Activated naive CD4-positive, alpha-beta T cell treated with anti-CD3 and anti-CD28 coated beads, Interleukin-2, amount 10 ng/mL, durations not matched to agents 7 days and 5 days (primary cell): ENCODE data around the gene TGDS.

Experiments
- CTCF ChIA-PET: fragments of 350-600 bp; sonication (Branson Sonifier 250); formaldehyde crosslinking; loops from one replicate; lab custom pipeline; 2021; ENCODE audit warnings: antibody characterized with exemption; lab: Charles Lee
- DNase-seq: peaks from one replicate; pipeline ENCODE4 v3.0.0-alpha.2; 2020
- H3K27ac Mint-ChIP-seq: one replicate; pipeline ENCODE4 v1.8.0; 2021; ENCODE audit warnings: mild to moderate bottlenecking, moderate library complexity, mixed read lengths
- H3K27me3 Mint-ChIP-seq: one replicate; pipeline ENCODE4 v1.8.0; 2021; ENCODE audit warnings: mild to moderate bottlenecking, mixed read lengths
- H3K36me3 Mint-ChIP-seq: one replicate; pipeline ENCODE4 v1.8.0; 2021; ENCODE audit warnings: mixed read lengths
- H3K4me1 Mint-ChIP-seq: one replicate; pipeline ENCODE4 v1.8.0; 2021; ENCODE audit warnings: mixed read lengths
- H3K4me3 Mint-ChIP-seq: one replicate; pipeline ENCODE4 v1.8.0; 2021; ENCODE audit warnings: mild to moderate bottlenecking, moderate library complexity, mixed read lengths
- H3K9me3 Mint-ChIP-seq: one replicate; pipeline ENCODE4 v1.8.0; 2021; ENCODE audit warnings: mixed read lengths

The TGDS gene

DNA sequence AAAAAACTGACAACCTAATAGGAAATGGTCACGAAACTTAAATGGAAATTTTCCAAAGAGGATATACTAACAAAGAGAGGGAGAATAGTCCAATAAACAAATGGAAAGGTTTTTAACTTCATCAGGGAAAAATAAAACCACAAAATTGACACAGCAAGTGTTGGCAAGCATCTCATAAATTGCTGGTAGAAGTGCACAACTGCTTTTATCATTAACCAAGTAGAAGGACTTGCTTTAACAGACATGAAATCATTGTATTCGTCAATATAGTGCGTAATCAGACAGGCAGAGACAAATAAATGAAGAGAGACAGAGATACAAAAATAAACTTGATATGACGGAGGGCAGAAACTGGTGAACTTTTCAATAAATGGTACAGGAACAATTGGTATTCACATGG is 7.4 kb downstream of the TGDS start:
- H3K9me3 Mint-ChIP-seq: no peaks in the 10 kb centered on the region
- no peak overlapping the region for H3K4me3 Mint-ChIP-seq
- no peaks in the 10 kb centered on the region for H3K27me3 Mint-ChIP-seq
- peaks cover 25% of the 10 kb centered on the region for H3K4me1 Mint-ChIP-seq
- DNase-seq: no peak
- CTCF ChIA-PET: no interaction called here
- H3K36me3 Mint-ChIP-seq: peaks cover 50% of the 10 kb centered on the region
- no peak overlapping the region for H3K27ac Mint-ChIP-seq

DNA sequence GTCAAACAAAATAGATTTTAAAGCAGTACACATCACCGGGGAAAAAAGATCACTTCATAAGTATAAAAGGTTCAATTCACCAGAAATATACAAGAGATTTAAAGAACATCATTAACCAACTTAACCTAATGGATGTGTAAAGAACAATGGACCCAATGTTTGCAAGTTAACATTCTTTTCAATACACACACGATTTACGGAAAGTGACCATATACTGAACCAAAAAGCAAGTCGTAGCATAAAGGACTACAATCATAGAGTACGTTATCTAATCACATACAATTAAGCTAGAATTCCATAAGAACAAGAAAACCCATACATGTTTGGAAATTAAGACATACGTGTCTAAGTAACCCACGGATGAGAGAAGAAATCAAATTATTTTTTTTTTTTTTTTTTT is 9.6 kb downstream of the TGDS start:
- CTCF ChIA-PET: interaction anchor here (0.9 kb wide), 1 partner anchor 11 kb away, joined by 5 read pairs; no protein-coding TSS in a partner anchor
- no peak for DNase-seq
- Mint-ChIP-seq H3K27ac (no peak overlapping the region), H3K4me1 (peaks cover 16% of the 10 kb centered on the region), H3K4me3 (no peak overlapping the region), H3K9me3 (no peaks in the 10 kb centered on the region), H3K36me3 (peaks cover 56% of the 10 kb centered on the region), H3K27me3 (no peaks in the 10 kb centered on the region)

DNA sequence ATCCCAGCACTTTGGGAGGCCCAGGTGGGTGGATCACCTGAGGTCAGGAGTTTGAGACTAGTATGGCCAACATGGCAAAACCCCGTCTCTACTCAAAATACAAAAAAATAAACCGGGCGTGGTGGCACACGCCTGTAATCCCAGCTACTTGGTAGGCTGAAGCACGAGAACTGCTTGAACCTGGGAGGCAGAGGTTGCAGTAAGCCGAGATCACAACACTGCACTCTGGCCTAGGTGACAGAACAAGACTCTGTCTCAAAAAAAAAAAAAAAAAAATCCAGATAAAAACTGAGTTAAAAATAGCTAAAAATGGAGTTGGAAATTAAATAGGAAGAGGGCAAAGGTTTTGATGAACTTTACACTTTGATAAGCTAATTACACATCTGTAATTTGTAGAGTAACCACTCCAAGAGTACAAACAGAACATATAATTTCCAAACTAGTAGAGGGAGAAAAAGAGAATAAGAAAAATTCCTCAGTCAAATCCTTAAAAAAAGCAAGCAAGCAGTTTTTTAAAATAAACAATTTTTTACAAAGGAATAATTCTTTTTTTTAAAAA is 10.3 kb downstream of the TGDS start:
- no peak overlapping the region for H3K27ac Mint-ChIP-seq
- CTCF ChIA-PET: interaction anchor here (0.6 to 0.9 kb wide), 2 partner anchors 10 to 376 kb away, joined by 3 to 5 read pairs; no protein-coding TSS in a partner anchor
- H3K4me3 Mint-ChIP-seq: no peak overlapping the region
- no peaks in the 10 kb centered on the region for H3K9me3 Mint-ChIP-seq
- DNase-seq: no peak
- H3K4me1 Mint-ChIP-seq: peaks cover 14% of the 10 kb centered on the region
- H3K36me3 Mint-ChIP-seq: peaks cover 58% of the 10 kb centered on the region
- H3K27me3 Mint-ChIP-seq: no peaks in the 10 kb centered on the region

DNA sequence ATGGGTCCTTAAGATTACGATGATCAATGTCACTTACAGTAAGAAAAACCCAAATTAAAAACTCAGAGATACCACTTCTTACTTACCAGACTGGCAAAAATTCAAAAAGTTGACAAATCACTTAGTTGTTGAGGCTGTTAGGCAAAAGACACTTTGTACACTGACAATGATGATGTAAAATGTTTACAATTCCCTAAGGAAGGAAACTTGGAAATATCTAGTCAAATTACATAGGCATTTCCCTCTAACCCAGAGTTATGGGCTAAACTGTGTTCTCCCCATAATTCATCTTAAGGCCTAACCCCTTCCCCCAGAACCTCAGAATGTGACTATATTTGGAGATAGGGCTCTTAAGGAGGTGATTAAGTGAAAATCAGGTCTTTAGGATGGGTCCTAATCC is 12.0 kb downstream of the TGDS start:
- no peak overlapping the region for H3K4me3 Mint-ChIP-seq
- peaks cover 57% of the 10 kb centered on the region for H3K36me3 Mint-ChIP-seq
- H3K27ac Mint-ChIP-seq: no peak overlapping the region
- H3K27me3 Mint-ChIP-seq: no peaks in the 10 kb centered on the region
- H3K4me1 Mint-ChIP-seq: peaks cover 7% of the 10 kb centered on the region
- DNase-seq: no peak
- no peaks in the 10 kb centered on the region for H3K9me3 Mint-ChIP-seq
- CTCF ChIA-PET: no interaction called here

DNA sequence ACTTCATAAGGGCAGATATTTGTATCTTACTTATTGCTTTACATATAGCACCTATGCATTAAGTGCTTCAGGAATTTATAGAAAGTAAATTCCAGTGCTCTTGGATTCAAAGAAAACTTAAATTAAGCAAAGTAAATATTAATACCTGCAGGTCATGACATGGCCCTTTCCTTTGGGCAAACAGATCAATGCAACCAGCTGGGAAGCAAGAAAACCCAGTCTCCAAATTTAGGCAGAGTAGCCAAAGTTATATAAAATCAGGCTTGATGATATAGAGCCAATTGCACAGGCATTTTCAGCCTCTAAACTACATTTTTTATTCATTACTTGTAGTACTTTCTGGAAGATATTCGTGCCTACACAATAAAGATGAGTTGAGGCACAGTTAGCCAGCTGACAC is 16.9 kb downstream of the TGDS start:
- Mint-ChIP-seq H3K27me3 (no peaks in the 10 kb centered on the region), H3K27ac (no peak overlapping the region), H3K4me1 (no peaks in the 10 kb centered on the region), H3K9me3 (no peaks in the 10 kb centered on the region), H3K4me3 (no peak overlapping the region), H3K36me3 (peaks cover 44% of the 10 kb centered on the region)
- CTCF ChIA-PET: interaction anchor here (1.3 kb wide), 1 partner anchor 17 kb away, joined by 3 read pairs; the partner anchor contains the start of gene TGDS
- DNase-seq: no peak

DNA sequence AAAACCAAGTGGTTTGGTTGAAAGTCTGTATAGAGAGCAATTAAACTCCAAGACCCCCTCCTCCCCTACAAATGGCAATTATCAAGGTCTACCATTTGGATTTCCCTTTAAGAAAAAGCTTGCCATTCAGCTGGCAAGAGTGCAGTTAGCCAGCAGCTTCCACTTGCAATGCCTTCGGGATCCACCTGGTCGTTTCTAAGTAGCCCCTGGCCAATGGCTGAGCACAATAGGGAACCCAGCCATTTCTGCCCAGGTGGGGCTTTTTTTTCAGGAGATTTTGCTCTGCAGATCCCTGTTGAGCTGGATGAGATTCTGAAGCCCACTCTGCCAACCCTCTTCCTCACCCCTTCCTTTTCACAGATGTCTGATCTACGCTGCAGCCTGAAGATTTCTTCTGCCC is 26.3 kb downstream of the TGDS start:
- CTCF ChIA-PET: interaction anchor here (1.1 to 1.5 kb wide), 3 partner anchors 47 to 134 kb away, joined by 3 to 4 read pairs (median 4); no protein-coding TSS in a partner anchor
- H3K4me3 Mint-ChIP-seq: no peak overlapping the region
- no peak for DNase-seq
- peaks cover 57% of the 10 kb centered on the region for H3K36me3 Mint-ChIP-seq
- H3K4me1 Mint-ChIP-seq: no peaks in the 10 kb centered on the region
- no peaks in the 10 kb centered on the region for H3K27me3 Mint-ChIP-seq
- no peak overlapping the region for H3K27ac Mint-ChIP-seq
- no peaks in the 10 kb centered on the region for H3K9me3 Mint-ChIP-seq

DNA sequence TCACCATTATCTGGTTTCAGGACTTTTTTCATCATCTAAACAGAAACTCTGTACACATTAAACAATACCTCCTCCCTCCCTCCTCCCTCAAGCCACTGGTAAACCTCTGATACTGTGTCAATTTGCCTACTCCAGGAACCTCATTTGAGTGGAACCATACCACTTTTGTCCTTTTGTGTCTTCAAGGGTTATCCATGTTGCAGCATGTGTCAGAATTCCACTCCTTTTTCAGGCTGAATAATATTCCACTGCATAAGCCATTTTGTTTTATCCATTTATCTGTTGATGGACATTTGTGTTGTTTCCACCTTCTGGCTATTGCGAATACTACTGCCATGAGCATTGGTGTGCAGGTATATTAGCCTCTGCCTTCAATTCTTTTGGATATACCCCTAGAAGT is 27.5 kb downstream of the TGDS start:
- CTCF ChIA-PET: no interaction called here
- H3K36me3 Mint-ChIP-seq: peaks cover 49% of the 10 kb centered on the region

DNA sequence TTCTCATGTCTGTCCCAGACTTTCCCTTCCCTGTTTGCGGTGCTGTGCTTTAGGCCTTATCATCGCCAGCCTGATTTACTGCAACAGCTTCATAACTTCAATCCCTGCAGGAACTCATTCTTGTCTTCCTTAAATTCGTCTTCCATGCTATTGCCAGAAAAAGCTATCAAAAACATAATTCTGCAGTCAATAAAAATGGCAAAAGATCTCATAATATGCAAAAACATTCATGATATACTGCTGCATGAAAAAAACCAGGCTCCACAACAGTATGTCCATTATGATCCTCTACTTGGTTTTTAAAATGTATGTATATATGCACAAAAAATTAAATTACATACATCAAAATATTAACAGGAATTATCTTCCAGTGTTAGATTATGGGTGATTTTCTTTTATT is 28.4 kb downstream of the TGDS start:
- H3K27ac Mint-ChIP-seq: no peak overlapping the region

More for the DNA sequence above, 27.5 kb downstream of the TGDS start:
- Mint-ChIP-seq H3K4me3 (no peak overlapping the region), H3K27me3 (no peaks in the 10 kb centered on the region), H3K9me3 (no peaks in the 10 kb centered on the region), H3K27ac (no peak overlapping the region), H3K4me1 (no peaks in the 10 kb centered on the region)
- no peak for DNase-seq

DNA sequence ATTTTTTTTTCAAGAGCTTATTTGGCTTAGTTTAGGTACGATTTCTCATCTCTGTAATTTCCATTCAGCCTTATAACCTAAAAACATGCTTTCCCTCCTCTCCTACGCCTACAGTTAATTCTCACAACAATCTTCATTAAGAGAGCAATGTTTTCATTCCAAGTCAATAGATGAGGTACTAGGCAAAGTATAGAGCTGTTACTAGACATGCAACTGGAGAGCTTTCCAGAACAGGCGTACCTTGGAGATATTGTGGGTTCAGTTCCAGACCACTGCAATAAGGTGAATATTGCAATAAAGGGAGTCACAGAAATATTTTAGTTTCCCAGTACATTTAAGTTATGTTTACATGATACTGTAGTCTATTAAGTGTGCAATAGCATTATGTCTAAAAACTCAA is 34.8 kb downstream of the TGDS start:
- Mint-ChIP-seq H3K9me3 (peaks cover 10% of the 10 kb centered on the region), H3K36me3 (peaks cover 19% of the 10 kb centered on the region), H3K4me3 (no peak overlapping the region), H3K4me1 (peaks cover 22% of the 10 kb centered on the region), H3K27me3 (no peaks in the 10 kb centered on the region), H3K27ac (no peak overlapping the region)
- CTCF ChIA-PET: interaction anchor here (0.7 kb wide), 1 partner anchor 56 kb away, joined by 5 read pairs; no protein-coding TSS in a partner anchor
- DNase-seq: no peak

More for the DNA sequence above, 28.4 kb downstream of the TGDS start:
- H3K4me3 Mint-ChIP-seq: no peak overlapping the region
- H3K9me3 Mint-ChIP-seq: no peaks in the 10 kb centered on the region
- no peaks in the 10 kb centered on the region for H3K4me1 Mint-ChIP-seq
- CTCF ChIA-PET: interaction anchor here (0.6 kb wide), 1 partner anchor 13 kb away, joined by 3 read pairs; no protein-coding TSS in a partner anchor
- no peaks in the 10 kb centered on the region for H3K27me3 Mint-ChIP-seq
- H3K36me3 Mint-ChIP-seq: peaks cover 43% of the 10 kb centered on the region
- DNase-seq: no peak

DNA sequence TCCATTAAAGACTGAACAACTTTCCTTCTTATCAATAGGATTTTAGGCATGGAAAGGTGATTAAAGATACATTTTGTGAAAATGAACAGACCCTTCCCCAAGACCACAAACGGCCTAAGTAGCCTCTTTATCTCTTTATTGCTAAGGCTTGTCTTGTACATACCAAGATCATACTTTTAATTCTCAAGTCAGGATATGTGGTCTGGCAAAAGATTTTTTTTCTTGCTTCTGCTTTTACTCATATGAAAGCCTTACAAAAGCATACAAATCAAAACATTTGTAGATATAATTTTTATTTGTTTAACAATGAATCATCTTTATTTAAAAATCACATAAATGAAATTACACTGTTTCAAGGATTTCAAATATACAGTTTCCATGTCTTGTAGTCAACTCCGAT is 35.8 kb downstream of the TGDS start:
- DNase-seq: no peak
- no peak overlapping the region for H3K27ac Mint-ChIP-seq
- peaks cover 22% of the 10 kb centered on the region for H3K4me1 Mint-ChIP-seq
- H3K9me3 Mint-ChIP-seq: peaks cover 10% of the 10 kb centered on the region
- no peak overlapping the region for H3K4me3 Mint-ChIP-seq
- H3K36me3 Mint-ChIP-seq: peaks cover 19% of the 10 kb centered on the region
- CTCF ChIA-PET: no interaction called here
- H3K27me3 Mint-ChIP-seq: no peaks in the 10 kb centered on the region

DNA sequence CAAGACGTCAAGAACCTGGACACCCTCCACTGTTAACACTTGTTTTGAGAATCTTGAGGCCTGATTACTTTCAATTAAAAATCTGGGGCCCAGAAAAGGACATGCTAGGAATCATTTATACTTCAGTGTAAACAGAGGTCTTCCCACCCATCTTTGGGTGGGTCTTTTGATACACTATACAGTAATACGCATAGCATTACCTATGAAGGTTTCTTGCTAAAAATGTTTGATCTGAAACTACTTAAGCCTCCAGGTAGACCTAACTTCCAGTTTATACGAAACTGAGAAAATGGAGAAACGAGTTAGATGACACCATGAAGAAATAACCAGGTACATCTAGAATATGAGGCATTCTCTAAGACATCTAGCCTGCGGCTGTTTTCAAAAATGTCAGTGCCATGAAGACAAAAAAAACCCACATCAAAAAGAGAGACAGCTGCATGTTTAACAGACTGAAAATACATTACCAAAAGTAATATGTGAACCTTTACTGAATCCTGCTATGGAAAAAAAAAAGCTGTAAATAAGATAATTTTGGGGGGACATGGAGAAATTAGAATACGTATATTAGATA is 36.6 kb downstream of the TGDS start:
- DNase-seq: no peak
- H3K27me3 Mint-ChIP-seq: no peaks in the 10 kb centered on the region
- peaks cover 22% of the 10 kb centered on the region for H3K4me1 Mint-ChIP-seq
- H3K9me3 Mint-ChIP-seq: peaks cover 10% of the 10 kb centered on the region
- H3K4me3 Mint-ChIP-seq: peak overlapping the region; percentile 1
- H3K27ac Mint-ChIP-seq: peak overlapping the region; percentile 81
- peaks cover 19% of the 10 kb centered on the region for H3K36me3 Mint-ChIP-seq
- CTCF ChIA-PET: no interaction called here

DNA sequence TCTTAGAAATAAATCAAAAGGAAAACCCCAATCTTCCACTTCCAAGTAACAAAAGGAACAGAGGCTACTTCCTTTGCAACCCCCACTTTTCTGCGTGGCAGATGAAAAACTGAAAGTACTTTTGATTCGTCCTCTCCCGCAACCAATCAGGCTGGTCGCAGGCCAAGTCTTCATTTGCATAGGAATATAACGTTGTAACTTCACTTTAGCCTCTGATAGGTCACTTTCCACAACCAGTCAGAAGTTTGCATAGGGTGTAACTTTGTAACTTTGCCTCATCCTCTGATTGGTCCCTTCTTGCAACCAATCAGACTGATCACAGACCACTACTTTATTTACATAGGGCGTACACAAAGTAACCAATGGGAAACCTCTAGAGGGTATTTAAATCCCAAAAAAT is 37.2 kb downstream of the TGDS start:
- Mint-ChIP-seq H3K4me1 (peaks cover 22% of the 10 kb centered on the region), H3K27ac (peak overlapping the region; percentile 81), H3K36me3 (peaks cover 19% of the 10 kb centered on the region), H3K9me3 (peaks cover 10% of the 10 kb centered on the region), H3K4me3 (no peak overlapping the region), H3K27me3 (no peaks in the 10 kb centered on the region)
- DNase-seq: peak; percentile 49
- CTCF ChIA-PET: no interaction called here

DNA sequence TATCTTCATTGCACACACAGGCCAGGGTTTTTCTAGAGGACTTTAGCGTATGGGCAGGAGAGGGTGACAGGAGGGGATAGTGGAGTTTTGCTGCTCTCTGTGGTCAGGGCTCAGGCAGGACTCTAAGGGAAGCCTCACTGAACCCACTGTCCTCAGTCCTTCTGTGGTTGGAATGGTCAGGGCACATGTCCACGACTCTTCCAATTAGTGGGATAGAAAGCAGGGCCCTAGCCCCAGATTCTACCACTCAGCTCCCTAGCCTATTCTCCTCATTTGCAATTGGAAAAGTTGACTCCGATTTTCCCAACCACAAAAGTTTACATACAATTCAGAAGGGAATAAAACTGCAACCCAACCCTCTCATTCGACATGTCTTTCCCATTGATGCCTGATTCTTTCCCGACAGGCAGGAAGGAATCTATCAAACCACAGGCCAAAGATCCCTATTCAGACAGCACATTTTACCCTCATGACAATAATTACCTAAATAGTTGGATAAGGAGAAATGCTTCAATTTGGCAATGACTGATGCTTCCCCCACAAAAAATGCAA is 38.2 kb downstream of the TGDS start:
- H3K9me3 Mint-ChIP-seq: peaks cover 10% of the 10 kb centered on the region
- H3K4me1 Mint-ChIP-seq: peaks cover 22% of the 10 kb centered on the region
- DNase-seq: no peak
- no peak overlapping the region for H3K27ac Mint-ChIP-seq
- H3K36me3 Mint-ChIP-seq: peaks cover 17% of the 10 kb centered on the region
- H3K4me3 Mint-ChIP-seq: no peak overlapping the region
- H3K27me3 Mint-ChIP-seq: no peaks in the 10 kb centered on the region
- CTCF ChIA-PET: interaction anchor here (1.3 kb wide), 1 partner anchor 15 kb away, joined by 3 read pairs; no protein-coding TSS in a partner anchor

DNA sequence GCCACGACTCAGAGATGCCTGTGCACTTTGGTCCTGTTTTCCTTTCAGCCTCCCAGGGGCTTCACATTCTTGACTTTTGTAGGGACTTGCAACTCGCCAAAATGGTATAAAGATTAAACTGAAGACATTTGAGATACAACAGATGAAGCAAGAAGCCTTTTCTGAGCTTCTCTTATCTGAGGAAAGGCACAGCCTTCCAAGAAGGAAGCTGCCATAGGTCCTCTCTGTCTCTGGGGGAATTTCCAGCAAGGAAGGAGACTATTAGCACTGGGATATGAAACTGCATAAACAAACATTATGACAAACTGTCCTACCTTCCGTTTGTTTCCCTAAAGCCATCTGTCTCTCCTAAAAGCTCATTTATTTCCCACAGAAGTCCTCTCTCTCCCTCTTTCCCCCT is 39.3 kb downstream of the TGDS start:
- Mint-ChIP-seq H3K36me3 (peaks cover 14% of the 10 kb centered on the region), H3K27ac (no peak overlapping the region), H3K4me3 (no peak overlapping the region), H3K9me3 (peaks cover 10% of the 10 kb centered on the region), H3K4me1 (peaks cover 22% of the 10 kb centered on the region), H3K27me3 (no peaks in the 10 kb centered on the region)
- CTCF ChIA-PET: interaction anchor here (1.2 to 1.3 kb wide), 3 partner anchors 8 to 26 kb away, joined by 3 to 4 read pairs (median 3); no protein-coding TSS in a partner anchor
- DNase-seq: no peak
